ENCODE results near the gene LRRN4CL. TPM values are rescaled to one million over a fixed set of nuclear protein-coding genes. Genes with fewer than 3 reads are reported as not detected.
"Not testable (repeated sequence)": the region's sequence is repeated elsewhere in the genome, so short reads cannot be mapped to it uniquely, and the experiment has no call there.

LRRN4CL gene
- total RNA-seq, 1 donor: not detected

GRCh38 chr11:62671608-62672389, 17.5 kb downstream of the LRRN4CL start, which contains the start of the genes LBHD1 and UQCC3:
Gene LBHD1 (minus strand): TSS chr11:62672267. CDS start chr11:62670031, 2,236 bp downstream.
Gene UQCC3 (plus strand): TSS chr11:62671673. CDS start chr11:62671746, 73 bp downstream.
- Histone ChIP-seq H3K4me1 (ENCODE audit: insufficient read depth, low read length) (peaks cover 42% of the 10 kb centered on the region), H3K27me3 (ENCODE audit: insufficient read depth, low read length) (no peaks in the 10 kb centered on the region), H3K9me3 (ENCODE audit: low read depth, low read length) (no peaks in the 10 kb centered on the region), H3K4me3 (ENCODE audit: low read length) (peak within 1 kb of the TSS; percentile 94)

GRCh38 chr11:62671236-62671607, 18.1 kb downstream of the LRRN4CL start:
- Histone ChIP-seq H3K27me3 (ENCODE audit: insufficient read depth, low read length) (no peaks in the 10 kb centered on the region), H3K9me3 (ENCODE audit: low read depth, low read length) (no peaks in the 10 kb centered on the region), H3K4me1 (ENCODE audit: insufficient read depth, low read length) (peaks cover 42% of the 10 kb centered on the region), H3K4me3 (ENCODE audit: low read length) (peak overlapping the region; percentile 94)

- Histone ChIP-seq H3K4me3 (ENCODE audit: low read length) (no peak overlapping the region), H3K4me1 (ENCODE audit: insufficient read depth, low read length) (peaks cover 51% of the 10 kb centered on the region), H3K27me3 (ENCODE audit: insufficient read depth, low read length) (no peaks in the 10 kb centered on the region), H3K9me3 (ENCODE audit: low read depth, low read length) (no peaks in the 10 kb centered on the region)
Measured at GRCh38 chr11:62669420-62670161, 19.7 kb downstream of the LRRN4CL start.

- Histone ChIP-seq H3K4me3 (ENCODE audit: low read length) (no peak overlapping the region), H3K4me1 (ENCODE audit: insufficient read depth, low read length) (peaks cover 53% of the 10 kb centered on the region), H3K27me3 (ENCODE audit: insufficient read depth, low read length) (no peaks in the 10 kb centered on the region)
Measured at GRCh38 chr11:62667460-62667859, 21.9 kb downstream of the LRRN4CL start.

GRCh38 chr11:62666259-62666926, 22.9 kb downstream of the LRRN4CL start:
- Histone ChIP-seq H3K4me1 (ENCODE audit: insufficient read depth, low read length) (peaks cover 50% of the 10 kb centered on the region), H3K4me3 (ENCODE audit: low read length) (peak overlapping the region; percentile 95)

More at GRCh38 chr11:62667460-62667859, 21.9 kb downstream of the LRRN4CL start:
- no peaks in the 10 kb centered on the region for H3K9me3 ChIP-seq (ENCODE audit: low read depth, low read length)

GRCh38 chr11:62665599-62666258, 23.6 kb downstream of the LRRN4CL start:
- Histone ChIP-seq H3K27me3 (ENCODE audit: insufficient read depth, low read length) (no peaks in the 10 kb centered on the region), H3K4me3 (ENCODE audit: low read length) (peak overlapping the region; percentile 95), H3K4me1 (ENCODE audit: insufficient read depth, low read length) (peaks cover 44% of the 10 kb centered on the region), H3K9me3 (ENCODE audit: low read depth, low read length) (no peaks in the 10 kb centered on the region)

More at GRCh38 chr11:62666259-62666926, 22.9 kb downstream of the LRRN4CL start:
- no peaks in the 10 kb centered on the region for H3K27me3 ChIP-seq (ENCODE audit: insufficient read depth, low read length)
- H3K9me3 ChIP-seq (ENCODE audit: low read depth, low read length): no peaks in the 10 kb centered on the region

GRCh38 chr11:62665075-62665598, 24.2 kb downstream of the LRRN4CL start, which contains the start of the genes C11orf98 and CSKMT:
Gene C11orf98 (minus strand): TSS chr11:62665210. CDS start chr11:62665169, 41 bp downstream.
Gene CSKMT (plus strand): TSS chr11:62665312. CDS start chr11:62665880, 568 bp downstream.
- peak within 1 kb of the TSS; percentile 95 for H3K4me3 ChIP-seq (ENCODE audit: low read length)
- peaks cover 40% of the 10 kb centered on the region for H3K4me1 ChIP-seq (ENCODE audit: insufficient read depth, low read length)
- no peaks in the 10 kb centered on the region for H3K27me3 ChIP-seq (ENCODE audit: insufficient read depth, low read length)

GRCh38 chr11:62664405-62665074, 24.8 kb downstream of the LRRN4CL start:
- Histone ChIP-seq H3K27me3 (ENCODE audit: insufficient read depth, low read length) (no peaks in the 10 kb centered on the region), H3K9me3 (ENCODE audit: low read depth, low read length) (no peaks in the 10 kb centered on the region), H3K4me3 (ENCODE audit: low read length) (peak overlapping the region; percentile 95), H3K4me1 (ENCODE audit: insufficient read depth, low read length) (peaks cover 40% of the 10 kb centered on the region)

More at GRCh38 chr11:62665075-62665598, 24.2 kb downstream of the LRRN4CL start, which contains the start of the genes C11orf98 and CSKMT:
- no peaks in the 10 kb centered on the region for H3K9me3 ChIP-seq (ENCODE audit: low read depth, low read length)

GRCh38 chr11:62656796-62657429, 32.4 kb downstream of the LRRN4CL start:
- no peaks in the 10 kb centered on the region for H3K9me3 ChIP-seq (ENCODE audit: low read depth, low read length)
- H3K4me3 ChIP-seq (ENCODE audit: low read length): no peak overlapping the region
- peaks cover 14% of the 10 kb centered on the region for H3K4me1 ChIP-seq (ENCODE audit: insufficient read depth, low read length)
- H3K27me3 ChIP-seq (ENCODE audit: insufficient read depth, low read length): no peaks in the 10 kb centered on the region

- H3K9me3 ChIP-seq (ENCODE audit: low read depth, low read length): no peaks in the 10 kb centered on the region
- no peak overlapping the region for H3K4me3 ChIP-seq (ENCODE audit: low read length)
Measured at GRCh38 chr11:62654297-62654696, 35.0 kb downstream of the LRRN4CL start.

GRCh38 chr11:62652161-62653006, 36.9 kb downstream of the LRRN4CL start:
- Histone ChIP-seq H3K4me3 (ENCODE audit: low read length) (peak overlapping the region; percentile 89), H3K9me3 (ENCODE audit: low read depth, low read length) (no peaks in the 10 kb centered on the region), H3K4me1 (ENCODE audit: insufficient read depth, low read length) (peaks cover 20% of the 10 kb centered on the region), H3K27me3 (ENCODE audit: insufficient read depth, low read length) (no peaks in the 10 kb centered on the region)

More at GRCh38 chr11:62654297-62654696, 35.0 kb downstream of the LRRN4CL start:
- peaks cover 20% of the 10 kb centered on the region for H3K4me1 ChIP-seq (ENCODE audit: insufficient read depth, low read length)
- H3K27me3 ChIP-seq (ENCODE audit: insufficient read depth, low read length): no peaks in the 10 kb centered on the region

GRCh38 chr11:62650283-62650682, 39.0 kb downstream of the LRRN4CL start:
- not testable (repeated sequence) for H3K27me3 ChIP-seq (ENCODE audit: insufficient read depth, low read length); H3K4me3 ChIP-seq (ENCODE audit: low read length); H3K9me3 ChIP-seq (ENCODE audit: low read depth, low read length)
- H3K4me1 ChIP-seq (ENCODE audit: insufficient read depth, low read length): peaks cover 34% of the 10 kb centered on the region
